ENCODE results near the gene SLC41A3.

The SLC41A3 gene

GRCh38 chr3:126031981-126032471 is 51.9 kb downstream of the SLC41A3 start:
- Mint-ChIP-seq H3K27me3 (ENCODE audit: low read depth) (no peaks in the 10 kb centered on the region), H3K27ac (no peak overlapping the region), H3K4me3 (no peak overlapping the region), H3K9me3 (peaks cover 20% of the 10 kb centered on the region), H3K4me1 (peaks cover 20% of the 10 kb centered on the region), H3K36me3 (ENCODE audit: low read depth) (peaks cover 70% of the 10 kb centered on the region)
- TF ChIP-seq CTCF (IDR thresholded peaks at IDR 0.05; ENCODE audit: unreplicated experiment in 3 of 3), result no peak

- Mint-ChIP-seq H3K27me3 (ENCODE audit: low read depth) (no peaks in the 10 kb centered on the region), H3K4me1 (peaks cover 20% of the 10 kb centered on the region), H3K9me3 (peaks cover 19% of the 10 kb centered on the region), H3K27ac (no peak overlapping the region), H3K36me3 (ENCODE audit: low read depth) (peaks cover 76% of the 10 kb centered on the region), H3K4me3 (no peak overlapping the region)
- TF ChIP-seq CTCF (IDR thresholded peaks at IDR 0.05; ENCODE audit: unreplicated experiment in 3 of 3), result no peak
Measured at GRCh38 chr3:126030455-126030854, 53.5 kb downstream of the SLC41A3 start.

GRCh38 chr3:126029241-126029640 is 54.7 kb downstream of the SLC41A3 start:
- H3K9me3 Mint-ChIP-seq, result peaks cover 19% of the 10 kb centered on the region
- H3K4me3 Mint-ChIP-seq, result no peak overlapping the region
- no peak overlapping the region for H3K27ac Mint-ChIP-seq
- no peak for TF ChIP-seq CTCF (IDR thresholded peaks at IDR 0.05; ENCODE audit: unreplicated experiment in 3 of 3)
- H3K36me3 Mint-ChIP-seq (ENCODE audit: low read depth), result peaks cover 76% of the 10 kb centered on the region
- no peaks in the 10 kb centered on the region for H3K27me3 Mint-ChIP-seq (ENCODE audit: low read depth)
- peaks cover 18% of the 10 kb centered on the region for H3K4me1 Mint-ChIP-seq

DNA sequence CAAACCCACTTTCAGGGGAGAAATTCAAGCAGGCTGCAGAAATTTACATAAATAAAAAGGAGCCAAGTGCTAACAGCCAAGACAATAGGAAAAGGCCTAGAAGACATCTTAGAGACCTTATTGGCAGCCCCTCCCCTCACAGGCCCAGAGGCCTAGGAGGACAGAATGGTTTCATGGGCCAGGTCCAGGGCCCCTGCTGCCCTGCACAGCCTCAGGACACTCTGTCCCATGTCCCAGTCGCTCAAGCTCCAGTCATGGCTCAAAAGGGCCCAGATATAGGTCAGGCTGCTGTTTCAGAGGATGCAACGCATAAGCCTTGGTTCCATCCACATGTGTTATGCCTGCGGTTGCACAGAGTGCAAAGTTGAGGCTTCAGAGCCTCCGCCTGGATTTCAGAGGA is 55.8 kb downstream of the SLC41A3 start:
- H3K27me3 Mint-ChIP-seq (ENCODE audit: low read depth), result no peaks in the 10 kb centered on the region
- no peak for TF ChIP-seq CTCF (IDR thresholded peaks at IDR 0.05; ENCODE audit: unreplicated experiment in 3 of 3)
- peaks cover 72% of the 10 kb centered on the region for H3K36me3 Mint-ChIP-seq (ENCODE audit: low read depth)

DNA sequence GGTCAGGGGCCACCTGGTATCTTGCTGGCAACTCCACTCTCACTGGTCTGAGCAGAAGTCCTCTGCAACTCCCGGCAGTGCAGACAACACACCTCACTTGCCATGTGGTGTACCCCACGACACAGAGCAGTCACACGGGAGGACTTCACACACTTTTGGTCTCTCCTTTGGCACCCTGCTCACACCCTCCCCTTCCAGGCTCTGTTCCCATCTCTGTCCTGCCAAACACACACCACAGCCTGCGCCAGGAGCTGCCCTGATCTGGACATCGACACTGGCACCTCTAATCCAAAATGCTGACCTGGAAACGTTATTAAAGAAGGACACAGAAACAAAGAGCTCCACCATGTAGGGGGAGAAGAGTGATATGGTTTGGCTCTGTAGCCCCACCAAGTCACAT is 57.2 kb downstream of the SLC41A3 start:
- Mint-ChIP-seq H3K27ac (no peak overlapping the region), H3K4me1 (peaks cover 7% of the 10 kb centered on the region), H3K4me3 (no peak overlapping the region), H3K9me3 (peaks cover 19% of the 10 kb centered on the region), H3K27me3 (ENCODE audit: low read depth) (no peaks in the 10 kb centered on the region), H3K36me3 (ENCODE audit: low read depth) (peaks cover 59% of the 10 kb centered on the region)
- no peak for TF ChIP-seq CTCF (IDR thresholded peaks at IDR 0.05; ENCODE audit: unreplicated experiment in 3 of 3)

More for the DNA sequence above, 55.8 kb downstream of the SLC41A3 start:
- H3K4me3 Mint-ChIP-seq, result no peak overlapping the region
- H3K27ac Mint-ChIP-seq, result no peak overlapping the region
- peaks cover 19% of the 10 kb centered on the region for H3K9me3 Mint-ChIP-seq
- peaks cover 10% of the 10 kb centered on the region for H3K4me1 Mint-ChIP-seq

DNA sequence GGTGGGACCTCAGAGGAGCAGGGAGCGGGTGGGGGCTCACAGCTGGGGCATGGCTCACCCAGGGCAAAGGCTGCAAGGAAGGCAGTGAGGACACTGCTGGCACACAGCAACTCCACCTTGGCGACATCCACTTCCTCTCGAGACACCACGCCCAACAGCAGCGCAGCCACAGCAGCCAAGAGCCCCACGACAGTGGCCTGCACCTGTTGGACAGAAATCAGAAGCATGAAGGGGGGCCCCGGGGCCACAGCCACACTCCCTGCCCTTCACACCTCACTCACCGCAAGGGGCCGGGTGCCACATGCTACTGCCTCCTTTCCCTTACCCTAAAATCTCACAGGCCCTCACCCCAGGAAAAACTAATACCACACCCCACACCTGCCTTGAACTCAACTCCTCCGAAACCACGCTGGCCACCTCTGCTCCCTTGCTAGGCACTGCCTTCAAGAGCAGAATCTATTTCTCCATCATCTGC is 57.6 kb downstream of the SLC41A3 start:
- TF ChIP-seq CTCF (IDR thresholded peaks at IDR 0.05; ENCODE audit: unreplicated experiment in 3 of 3), result no peak
- H3K27ac Mint-ChIP-seq, result no peak overlapping the region
- peaks cover 19% of the 10 kb centered on the region for H3K9me3 Mint-ChIP-seq
- H3K4me1 Mint-ChIP-seq, result peaks cover 9% of the 10 kb centered on the region
- H3K36me3 Mint-ChIP-seq (ENCODE audit: low read depth), result peaks cover 60% of the 10 kb centered on the region
- no peak overlapping the region for H3K4me3 Mint-ChIP-seq
- H3K27me3 Mint-ChIP-seq (ENCODE audit: low read depth), result no peaks in the 10 kb centered on the region

All from nephron (organoid).